Measurements from ENCODE around the gene CADPS2.
A peak's percentile ranks its signal among the peaks of the same experiment; 100 is the strongest.

CADPS2 gene

DNA sequence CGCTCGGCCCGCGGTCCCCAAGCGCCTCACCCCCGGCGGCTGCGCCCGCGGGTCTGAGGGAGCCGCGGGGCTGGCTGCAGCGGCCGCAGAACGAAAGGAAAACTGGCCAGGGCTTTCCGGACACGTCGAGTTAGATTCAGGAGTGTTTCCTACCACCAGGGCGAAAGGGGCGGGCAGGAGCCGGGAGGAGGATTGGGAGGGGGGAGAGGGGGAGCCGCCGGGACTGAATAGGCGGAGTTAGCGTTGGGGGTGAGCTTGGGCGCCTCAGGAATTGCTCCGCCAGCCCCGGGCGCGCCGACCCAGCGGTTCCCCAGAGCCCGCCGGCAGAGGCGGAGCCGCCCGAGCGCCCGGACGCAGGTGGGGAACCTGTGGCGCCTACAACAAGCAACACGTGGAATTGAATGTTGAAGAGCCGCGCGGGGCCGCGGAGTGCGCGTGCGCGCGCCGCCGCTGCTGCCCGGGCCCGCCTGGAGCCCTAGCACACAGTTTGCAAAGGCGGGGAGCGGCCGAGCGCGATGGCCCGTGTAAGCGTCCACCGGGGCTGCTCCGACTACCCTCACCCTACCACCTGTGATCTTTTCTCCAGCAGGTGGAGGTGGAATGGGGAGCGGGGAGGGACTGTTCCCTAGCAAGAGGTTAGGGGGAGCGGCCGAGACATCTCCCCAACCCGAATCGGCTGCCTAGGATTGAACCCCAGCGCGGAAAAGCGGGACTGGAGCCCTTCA is at the start of gene CADPS2:
Gene CADPS2, minus strand, starts transcription at position 104 of the 725 bp plus-strand sequence. CDS start 123 bp downstream, outside the sequence.
- Mint-ChIP-seq H3K4me3 (peak within 1 kb of the TSS; percentile 57), H3K4me1 (peaks cover 10% of the 10 kb centered on the region), H3K36me3 (no peaks in the 10 kb centered on the region), H3K9me3 (no peaks in the 10 kb centered on the region), H3K27me3 (peaks cover 41% of the 10 kb centered on the region), H3K27ac (no peak within 1 kb of the TSS)
- DNase-seq = peak; percentile 39
- CTCF ChIA-PET = no interaction called here

DNA sequence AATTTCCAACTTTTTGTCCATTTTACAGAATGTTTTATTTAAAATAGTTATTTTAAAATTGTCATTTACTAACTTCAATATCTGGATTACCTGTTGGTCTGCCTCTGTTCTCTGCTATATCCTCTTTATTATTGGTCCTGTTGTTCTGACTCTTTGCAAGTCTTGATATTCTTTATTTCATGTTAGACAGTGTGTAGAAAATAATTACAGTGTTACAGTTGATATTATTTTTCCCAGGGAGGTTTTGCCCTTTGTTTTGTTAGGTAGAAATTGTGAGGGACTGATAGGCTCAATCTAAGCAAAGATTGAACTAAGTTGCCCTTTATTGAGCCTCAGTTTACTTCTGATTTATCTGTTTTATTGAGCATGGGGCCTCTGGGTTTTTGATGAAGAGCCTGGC is 49.4 kb upstream of the CADPS2 start:
- Mint-ChIP-seq H3K4me3 (no peak overlapping the region), H3K27me3 (no peaks in the 10 kb centered on the region), H3K36me3 (no peaks in the 10 kb centered on the region), H3K9me3 (peaks cover 8% of the 10 kb centered on the region), H3K27ac (no peak overlapping the region), H3K4me1 (no peaks in the 10 kb centered on the region)
- CTCF ChIA-PET = no interaction called here
- no peak for DNase-seq

DNA sequence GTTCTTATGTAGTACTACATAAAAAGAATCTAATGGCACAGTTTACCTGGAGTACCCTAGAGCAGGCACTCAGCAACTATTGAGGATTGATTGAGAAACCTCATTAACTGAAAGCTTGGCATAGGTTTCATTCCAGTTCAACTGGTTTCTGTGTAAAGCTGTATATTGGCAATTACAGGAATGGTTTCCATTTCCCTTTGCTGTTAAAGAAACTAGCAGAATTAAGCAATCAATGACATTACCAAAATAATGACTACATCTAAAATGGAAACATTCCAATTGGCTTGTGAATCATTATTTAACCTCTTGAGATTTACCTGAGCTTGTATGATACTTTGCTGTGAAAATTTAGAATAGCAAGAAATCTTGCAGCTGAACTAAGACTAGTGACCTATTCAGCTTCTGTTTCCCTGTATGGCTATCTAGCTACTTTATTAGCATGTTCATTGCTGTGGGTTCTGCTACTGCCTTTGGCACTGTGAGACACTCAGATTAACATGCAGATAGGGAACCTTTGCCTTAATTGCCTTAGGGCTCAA is 33.5 kb upstream of the CADPS2 start:
- H3K4me3 Mint-ChIP-seq = no peak overlapping the region
- no peaks in the 10 kb centered on the region for H3K4me1 Mint-ChIP-seq
- peaks cover 5% of the 10 kb centered on the region for H3K9me3 Mint-ChIP-seq
- H3K27ac Mint-ChIP-seq = no peak overlapping the region
- CTCF ChIA-PET = no interaction called here
- no peaks in the 10 kb centered on the region for H3K36me3 Mint-ChIP-seq
- no peak for DNase-seq
- H3K27me3 Mint-ChIP-seq = no peaks in the 10 kb centered on the region

DNA sequence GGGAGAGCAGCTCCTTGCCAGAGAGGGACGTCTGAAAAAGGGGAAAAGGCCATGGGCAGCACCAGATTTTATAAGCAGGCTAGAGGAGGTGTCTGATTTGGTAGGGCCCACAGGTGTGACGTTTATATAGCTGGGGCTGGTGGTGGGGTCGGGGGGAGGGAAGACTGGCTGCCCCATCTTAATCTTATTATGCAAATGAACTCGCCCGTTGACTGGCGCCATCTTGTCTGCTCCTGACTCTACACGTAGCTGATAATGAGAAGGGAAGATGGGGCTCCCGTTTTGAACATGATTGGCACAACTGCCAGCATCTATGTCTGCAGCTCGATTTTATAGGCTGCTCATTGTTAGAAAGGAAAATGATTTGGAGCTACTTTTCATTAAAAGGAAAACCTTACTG is 28.6 kb upstream of the CADPS2 start:
- no peak overlapping the region for H3K4me3 Mint-ChIP-seq
- peaks cover 6% of the 10 kb centered on the region for H3K9me3 Mint-ChIP-seq
- CTCF ChIA-PET = no interaction called here
- no peaks in the 10 kb centered on the region for H3K4me1 Mint-ChIP-seq
- no peak for DNase-seq
- no peaks in the 10 kb centered on the region for H3K36me3 Mint-ChIP-seq
- H3K27ac Mint-ChIP-seq = no peak overlapping the region
- H3K27me3 Mint-ChIP-seq = no peaks in the 10 kb centered on the region

DNA sequence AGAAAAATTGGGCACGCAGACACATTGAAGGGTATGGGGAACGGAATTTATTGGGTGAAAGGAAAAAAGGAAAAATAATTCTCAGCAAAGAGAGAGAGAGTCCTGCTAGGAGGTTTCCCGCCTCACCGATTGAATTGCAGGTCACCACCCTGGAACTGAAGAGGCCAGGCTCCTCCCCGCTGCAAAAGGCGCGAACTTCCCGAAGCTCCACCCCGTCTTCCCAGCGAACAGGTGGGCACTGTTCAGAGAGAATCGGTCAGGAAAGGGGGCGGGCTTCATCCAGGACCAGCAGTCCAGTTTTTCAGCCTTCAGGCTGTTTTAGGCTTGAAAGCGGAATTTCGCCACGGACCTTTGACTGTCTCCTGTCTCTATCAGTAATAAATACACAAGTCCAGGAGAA is 27.3 kb upstream of the CADPS2 start:
- Mint-ChIP-seq H3K27ac (no peak overlapping the region), H3K4me3 (no peak overlapping the region), H3K36me3 (no peaks in the 10 kb centered on the region), H3K9me3 (peaks cover 8% of the 10 kb centered on the region), H3K27me3 (no peaks in the 10 kb centered on the region), H3K4me1 (no peaks in the 10 kb centered on the region)
- DNase-seq = no peak
- CTCF ChIA-PET = no interaction called here

DNA sequence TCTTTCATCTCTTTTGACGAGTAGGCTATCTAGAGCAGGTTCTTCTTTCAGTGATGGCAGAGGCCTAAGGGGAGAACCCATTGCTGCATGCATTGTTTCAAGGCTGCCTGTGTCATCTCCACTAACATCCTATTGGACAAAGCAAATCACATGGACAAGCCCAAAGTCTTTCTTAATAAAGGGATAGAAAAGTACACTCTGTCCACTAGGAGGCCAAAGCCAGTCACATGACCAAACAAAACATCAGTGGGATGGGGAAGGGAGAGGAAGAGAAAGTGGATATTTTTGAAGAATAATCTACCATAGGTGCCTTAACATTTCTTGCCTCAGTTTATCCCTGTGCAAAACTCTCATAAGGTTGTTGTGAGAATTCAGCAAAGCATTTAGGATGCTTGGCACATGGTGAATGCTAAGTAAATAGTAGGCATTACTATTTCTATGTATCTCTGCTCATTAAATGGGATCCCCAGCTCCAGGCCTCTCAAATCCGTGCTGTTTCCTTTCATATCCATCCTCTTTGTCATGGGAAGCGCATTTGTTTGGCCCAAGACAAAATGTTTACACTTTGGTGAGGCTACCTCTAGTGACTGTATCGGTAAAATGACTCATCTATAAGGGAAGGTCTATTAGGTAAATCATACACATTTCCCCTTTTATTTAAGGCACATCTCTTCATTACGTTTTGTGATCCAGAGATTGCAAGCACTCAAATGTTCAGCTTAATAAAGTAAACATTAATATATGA is 16.7 kb upstream of the CADPS2 start:
- H3K9me3 Mint-ChIP-seq = peaks cover 3% of the 10 kb centered on the region
- H3K4me1 Mint-ChIP-seq = no peaks in the 10 kb centered on the region
- no peak overlapping the region for H3K4me3 Mint-ChIP-seq
- DNase-seq = no peak
- no peaks in the 10 kb centered on the region for H3K27me3 Mint-ChIP-seq
- CTCF ChIA-PET = no interaction called here
- no peak overlapping the region for H3K27ac Mint-ChIP-seq
- no peaks in the 10 kb centered on the region for H3K36me3 Mint-ChIP-seq

DNA sequence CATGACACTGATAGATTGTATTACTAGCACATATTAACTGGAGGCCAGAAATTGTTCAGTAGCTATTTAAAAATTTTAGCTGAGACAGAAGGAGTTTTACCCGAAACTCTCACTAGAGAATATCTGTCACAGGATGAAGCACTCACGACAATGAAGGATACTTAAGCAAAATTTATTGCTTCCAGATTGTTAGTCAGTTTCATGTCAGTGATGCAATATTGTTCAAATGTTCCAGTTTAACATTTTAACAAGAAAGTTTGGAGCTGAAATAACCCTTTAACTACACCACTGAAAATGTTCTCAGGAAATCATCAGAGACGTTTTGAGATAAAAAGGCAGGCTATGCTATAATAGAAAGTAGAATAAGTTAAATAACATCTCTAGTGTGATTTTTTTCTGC is 15.0 kb upstream of the CADPS2 start:
- Mint-ChIP-seq H3K9me3 (peaks cover 3% of the 10 kb centered on the region), H3K4me3 (no peak overlapping the region), H3K4me1 (no peaks in the 10 kb centered on the region), H3K27me3 (no peaks in the 10 kb centered on the region), H3K36me3 (no peaks in the 10 kb centered on the region), H3K27ac (no peak overlapping the region)
- CTCF ChIA-PET = no interaction called here
- DNase-seq = no peak

DNA sequence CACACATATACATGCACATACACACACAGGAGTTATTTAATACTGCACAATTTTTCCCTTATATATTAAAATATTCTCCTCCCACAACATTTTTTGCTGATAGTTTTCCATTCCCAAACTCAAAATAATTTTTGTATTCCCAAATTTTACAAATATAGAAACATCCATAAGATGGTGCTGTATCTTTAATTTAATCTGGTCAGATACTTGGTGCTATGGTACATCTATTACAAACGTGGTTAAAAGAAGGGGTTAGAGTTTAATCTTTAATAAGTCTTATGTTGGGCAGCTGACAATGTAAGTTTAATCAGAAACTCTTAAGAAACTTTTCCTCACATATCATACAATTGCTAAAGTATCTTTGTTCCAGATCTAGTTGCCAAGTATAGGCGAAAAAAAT is 10.2 kb upstream of the CADPS2 start:
- CTCF ChIA-PET = no interaction called here
- Mint-ChIP-seq H3K27ac (no peak overlapping the region), H3K4me1 (no peaks in the 10 kb centered on the region), H3K4me3 (no peak overlapping the region), H3K27me3 (no peaks in the 10 kb centered on the region), H3K36me3 (no peaks in the 10 kb centered on the region), H3K9me3 (peaks cover 3% of the 10 kb centered on the region)
- DNase-seq = no peak

DNA sequence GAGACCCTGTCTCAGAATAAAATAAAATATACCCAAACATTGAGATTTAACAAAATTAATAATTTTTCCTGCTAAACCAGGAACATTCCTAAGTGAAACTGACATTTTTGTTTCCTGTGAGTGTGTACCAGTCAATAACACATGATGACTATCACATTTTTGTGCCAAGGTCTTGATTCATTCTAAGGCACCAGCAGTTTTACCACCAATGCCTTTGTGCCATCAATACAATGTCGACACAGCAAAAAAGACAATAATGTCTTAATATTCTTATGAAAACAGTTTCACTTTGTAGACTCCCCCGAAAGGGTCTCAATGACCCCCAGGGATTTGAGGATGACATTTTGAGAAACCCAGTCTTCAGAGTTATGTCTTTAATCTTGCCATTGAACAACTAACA is 7.2 kb upstream of the CADPS2 start:
- Mint-ChIP-seq H3K36me3 (no peaks in the 10 kb centered on the region), H3K9me3 (peaks cover under 1% of the 10 kb centered on the region), H3K27me3 (peaks cover 4% of the 10 kb centered on the region), H3K4me1 (no peaks in the 10 kb centered on the region), H3K27ac (no peak overlapping the region), H3K4me3 (no peak overlapping the region)
- CTCF ChIA-PET = no interaction called here
- no peak for DNase-seq

DNA sequence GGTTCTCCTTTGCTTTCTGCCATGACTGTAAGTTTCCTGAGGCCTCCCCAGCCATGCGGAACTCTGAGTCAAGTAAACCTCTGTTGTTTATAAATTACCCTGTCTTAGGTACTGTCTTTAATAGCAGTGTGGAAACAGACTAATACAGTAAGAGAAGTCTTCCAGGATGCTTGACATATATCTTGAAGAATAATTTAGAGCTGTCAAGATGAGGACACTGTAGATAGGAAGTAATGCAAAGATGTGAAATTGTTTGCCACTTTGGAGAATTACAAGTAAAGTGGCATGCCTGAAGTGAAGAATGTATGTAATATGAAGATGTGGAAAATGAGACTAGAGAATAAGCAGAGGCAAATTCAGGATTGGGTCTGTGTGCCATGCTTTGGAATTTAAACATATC is 2.9 kb upstream of the CADPS2 start:
- peaks cover 40% of the 10 kb centered on the region for H3K27me3 Mint-ChIP-seq
- peaks cover 10% of the 10 kb centered on the region for H3K4me1 Mint-ChIP-seq
- no peak overlapping the region for H3K27ac Mint-ChIP-seq
- H3K36me3 Mint-ChIP-seq = no peaks in the 10 kb centered on the region
- H3K9me3 Mint-ChIP-seq = no peaks in the 10 kb centered on the region
- H3K4me3 Mint-ChIP-seq = no peak overlapping the region
- CTCF ChIA-PET = no interaction called here
- no peak for DNase-seq

DNA sequence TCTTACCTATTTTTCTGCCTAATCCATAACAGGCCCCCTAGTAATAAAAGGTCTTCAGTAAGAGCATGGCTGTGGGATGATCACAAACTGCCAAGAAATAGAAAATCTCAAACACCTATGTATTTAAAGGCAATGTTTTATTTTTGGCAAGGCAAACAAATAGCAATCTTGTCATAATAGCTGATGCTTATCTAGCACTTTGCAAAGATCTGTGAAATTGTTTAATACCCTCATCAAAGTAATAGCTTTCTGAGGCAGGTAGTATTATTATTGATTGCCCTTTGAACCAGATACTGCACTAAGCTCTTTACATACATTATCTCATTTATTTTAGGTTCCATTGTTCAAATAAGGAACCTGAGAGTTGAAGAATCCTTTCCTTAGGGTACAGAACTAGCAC is 1.6 kb upstream of the CADPS2 start:
- Mint-ChIP-seq H3K36me3 (no peaks in the 10 kb centered on the region), H3K9me3 (no peaks in the 10 kb centered on the region), H3K4me1 (peaks cover 10% of the 10 kb centered on the region), H3K27me3 (peaks cover 41% of the 10 kb centered on the region), H3K4me3 (no peak overlapping the region), H3K27ac (no peak overlapping the region)
- CTCF ChIA-PET = no interaction called here
- DNase-seq = no peak

DNA sequence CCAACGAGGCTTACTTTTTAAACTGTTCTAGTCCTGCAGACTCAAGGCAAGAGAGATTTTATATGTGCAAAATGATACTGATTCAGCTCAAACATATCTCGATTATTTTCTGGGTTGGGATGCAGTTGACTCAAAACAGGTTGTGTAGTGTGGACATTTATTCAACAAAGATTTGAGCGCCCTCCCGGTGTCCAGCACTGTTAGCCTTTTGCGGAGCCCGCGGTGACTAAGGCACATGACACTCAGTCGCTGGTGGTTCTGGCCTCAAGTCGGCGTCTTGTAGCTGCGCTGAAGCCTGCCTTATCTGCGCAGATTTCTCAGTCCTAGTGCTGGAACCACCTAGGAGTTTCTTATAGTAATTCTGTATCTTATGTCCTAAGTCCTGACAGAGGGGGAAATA is 938 bp upstream of the CADPS2 start:
- DNase-seq = no peak
- Mint-ChIP-seq H3K4me3 (peak overlapping the region; percentile 57), H3K27me3 (peaks cover 41% of the 10 kb centered on the region), H3K4me1 (peaks cover 10% of the 10 kb centered on the region), H3K9me3 (no peaks in the 10 kb centered on the region), H3K36me3 (no peaks in the 10 kb centered on the region), H3K27ac (no peak overlapping the region)
- CTCF ChIA-PET = interaction anchor here (0.6 kb wide), 1 partner anchor 75 kb away, joined by 3 read pairs; no protein-coding TSS in a partner anchor

DNA sequence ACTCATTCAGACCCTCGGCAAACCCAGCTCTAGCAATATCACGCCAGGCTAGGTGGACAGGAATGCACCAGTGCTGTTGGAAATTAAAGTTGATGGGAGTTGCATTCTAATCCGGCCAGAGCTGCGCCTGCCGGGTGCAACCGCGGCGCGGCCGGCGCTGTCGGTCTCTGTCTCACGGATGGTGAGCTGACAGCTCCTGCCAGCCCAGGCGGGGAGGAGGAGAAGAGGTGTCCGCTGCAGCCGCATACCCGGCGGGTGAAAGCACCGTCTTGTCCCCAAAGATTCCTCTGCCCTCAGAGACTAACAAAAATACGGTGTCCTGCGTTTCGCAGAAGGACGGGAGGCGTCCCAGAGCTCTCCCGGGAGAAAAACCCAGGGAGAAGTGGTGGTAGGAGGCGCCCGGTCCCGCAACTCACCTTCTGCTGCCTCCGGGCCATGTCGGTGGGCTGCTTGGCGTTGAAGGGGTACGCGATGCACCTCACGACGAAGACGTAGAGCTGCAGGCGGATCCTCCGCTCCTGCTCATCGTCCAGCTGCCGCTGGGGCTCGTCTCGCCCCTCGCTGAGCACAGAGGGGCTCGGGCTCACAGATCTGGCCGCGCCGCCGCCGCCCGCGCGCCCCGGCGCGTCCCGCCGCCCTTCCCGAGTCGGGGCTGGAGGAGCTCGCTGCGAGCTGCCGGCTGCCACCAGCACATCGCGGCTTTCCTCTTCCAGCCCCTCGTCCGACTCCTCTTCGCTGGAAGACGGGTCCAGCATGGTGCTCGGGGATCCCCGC is 490 bp downstream of the CADPS2 start:
- Mint-ChIP-seq H3K27ac (no peak overlapping the region), H3K4me1 (peaks cover 10% of the 10 kb centered on the region), H3K27me3 (peaks cover 41% of the 10 kb centered on the region), H3K4me3 (peak overlapping the region; percentile 33), H3K9me3 (no peaks in the 10 kb centered on the region), H3K36me3 (no peaks in the 10 kb centered on the region)
- CTCF ChIA-PET = no interaction called here
- DNase-seq = no peak

DNA sequence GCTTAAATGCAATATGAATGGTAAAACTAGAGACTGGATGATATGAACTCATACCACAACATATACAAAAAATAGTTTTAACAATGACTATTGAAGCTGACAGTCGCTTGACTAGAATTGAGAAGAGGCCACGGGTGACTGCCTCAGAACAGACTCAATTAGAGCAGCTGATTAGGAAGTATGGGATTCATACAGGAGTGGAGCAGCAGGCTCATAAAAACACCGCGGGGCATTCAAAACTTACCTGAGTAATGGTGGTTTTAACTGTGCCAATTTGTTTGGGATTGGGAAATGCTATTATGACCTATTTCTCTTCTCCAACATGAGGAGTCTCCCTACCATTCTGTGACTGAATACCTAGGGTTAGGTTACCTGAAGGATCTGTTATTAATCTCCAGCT is 2.1 kb downstream of the CADPS2 start:
- no peak for DNase-seq
- Mint-ChIP-seq H3K4me1 (peaks cover 10% of the 10 kb centered on the region), H3K36me3 (no peaks in the 10 kb centered on the region), H3K4me3 (no peak overlapping the region), H3K9me3 (no peaks in the 10 kb centered on the region), H3K27ac (no peak overlapping the region), H3K27me3 (peaks cover 41% of the 10 kb centered on the region)
- CTCF ChIA-PET = no interaction called here
